Measurements from ENCODE around the gene NUP205. TPM values are rescaled to one million over a fixed set of nuclear protein-coding genes. Genes with fewer than 3 reads are reported as not detected.
"Not testable (repeated sequence)": the region's sequence is repeated elsewhere in the genome, so short reads cannot be mapped to it uniquely, and the experiment has no call there.

The NUP205 gene
- total RNA-seq, 4 donors from 2014 or later = 19.4 to 51.2 (median 23.3) TPM

DNA sequence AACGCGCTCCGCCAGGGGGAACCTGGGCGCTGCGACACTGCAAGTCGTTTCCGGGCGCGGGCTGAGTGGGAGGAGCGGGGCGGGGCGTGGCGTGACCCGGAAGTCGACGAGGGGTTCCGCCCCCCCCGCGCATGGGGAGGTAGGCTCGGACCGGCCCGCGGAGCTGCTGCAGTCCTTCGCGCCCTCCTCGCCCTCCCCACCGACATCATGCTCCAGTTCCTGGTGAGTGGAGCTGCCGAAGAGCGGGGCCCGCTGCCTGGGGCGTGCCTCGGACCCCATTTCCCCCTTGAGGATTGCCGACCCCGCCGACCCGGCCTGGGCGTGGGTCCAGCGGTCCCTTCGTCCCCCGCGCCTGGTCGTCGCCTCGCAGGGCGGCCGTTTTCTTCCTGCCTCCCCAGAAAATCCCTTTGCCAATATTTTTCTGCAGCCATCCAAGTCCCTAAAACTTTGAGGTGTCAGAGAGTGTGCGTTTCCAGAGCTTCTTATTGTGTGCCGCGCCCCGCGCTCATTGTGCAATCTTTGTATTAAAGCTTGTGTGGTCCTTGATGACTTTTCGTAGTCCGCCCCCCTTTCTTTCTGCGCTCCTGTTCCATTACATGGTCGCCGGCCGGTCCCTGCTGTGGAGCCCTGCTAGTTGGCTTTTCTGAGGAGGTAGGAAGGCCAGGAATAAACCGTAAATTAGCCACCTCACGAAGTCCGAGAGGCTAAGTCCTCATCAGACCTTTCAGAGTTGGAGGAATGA is 104.8 kb downstream of the NUP205 start, which contains the start of gene STMP1:
TSS of gene STMP1 (plus strand) at position 142 of the 742 bp plus-strand sequence.
- no peaks in the 10 kb centered on the region for H3K9me3 ChIP-seq
- TF ChIP-seq, protein P1, sequence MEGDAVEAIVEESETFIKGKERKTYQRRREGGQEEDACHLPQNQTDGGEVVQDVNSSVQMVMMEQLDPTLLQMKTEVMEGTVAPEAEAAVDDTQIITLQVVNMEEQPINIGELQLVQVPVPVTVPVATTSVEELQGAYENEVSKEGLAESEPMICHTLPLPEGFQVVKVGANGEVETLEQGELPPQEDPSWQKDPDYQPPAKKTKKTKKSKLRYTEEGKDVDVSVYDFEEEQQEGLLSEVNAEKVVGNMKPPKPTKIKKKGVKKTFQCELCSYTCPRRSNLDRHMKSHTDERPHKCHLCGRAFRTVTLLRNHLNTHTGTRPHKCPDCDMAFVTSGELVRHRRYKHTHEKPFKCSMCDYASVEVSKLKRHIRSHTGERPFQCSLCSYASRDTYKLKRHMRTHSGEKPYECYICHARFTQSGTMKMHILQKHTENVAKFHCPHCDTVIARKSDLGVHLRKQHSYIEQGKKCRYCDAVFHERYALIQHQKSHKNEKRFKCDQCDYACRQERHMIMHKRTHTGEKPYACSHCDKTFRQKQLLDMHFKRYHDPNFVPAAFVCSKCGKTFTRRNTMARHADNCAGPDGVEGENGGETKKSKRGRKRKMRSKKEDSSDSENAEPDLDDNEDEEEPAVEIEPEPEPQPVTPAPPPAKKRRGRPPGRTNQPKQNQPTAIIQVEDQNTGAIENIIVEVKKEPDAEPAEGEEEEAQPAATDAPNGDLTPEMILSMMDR (IDR thresholded peaks at IDR 0.05) = peak; percentile 80 to 91 (median 85)
- peak; percentile 81 to 87 for TF ChIP-seq POLR2A (IDR thresholded peaks at IDR 0.05)
- peaks cover 0 to 13% (median 7%) of the 10 kb centered on the region in 4 donors for H3K4me1 ChIP-seq
- H3K27me3 ChIP-seq = no peaks in the 10 kb centered on the region
- peak within 1 kb of the TSS; percentile 75 to 93 (median 87) for H3K27ac ChIP-seq
- peak within 1 kb of the TSS; percentile 68 to 99 (median 94) for H3K4me3 ChIP-seq
- DNase-seq = peak; percentile 97 to 99 (median 98)
- H3K36me3 ChIP-seq = no peaks in the 10 kb centered on the region

DNA sequence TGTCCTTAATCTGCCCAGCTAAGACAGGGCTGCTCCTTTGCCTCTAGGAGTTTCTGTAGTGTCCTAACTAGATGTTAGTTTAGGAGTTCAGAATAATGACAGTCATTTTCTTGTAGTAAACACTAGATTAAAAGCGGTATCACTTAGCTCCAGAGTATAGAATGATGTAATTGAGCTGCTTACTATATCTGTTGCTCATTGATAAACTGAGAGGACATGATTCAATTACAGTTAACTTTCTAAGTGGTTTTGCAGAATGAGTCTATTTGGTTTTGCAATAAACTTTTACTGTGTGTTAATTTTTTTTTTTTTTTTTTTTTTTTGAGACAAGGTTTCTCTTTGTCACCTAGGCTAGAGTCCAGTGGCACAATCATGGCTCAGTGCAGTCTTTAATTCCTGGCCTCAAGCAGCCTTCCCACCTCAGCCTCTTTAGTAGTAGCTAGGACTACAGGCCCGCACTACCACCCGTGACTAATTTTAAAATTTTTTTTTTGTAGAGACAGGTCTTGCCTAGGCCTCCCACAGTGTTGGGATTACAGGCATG is 106.4 kb downstream of the NUP205 start:
- DNase-seq = no peak
- H3K9me3 ChIP-seq = no peaks in the 10 kb centered on the region
- no peak overlapping the region for H3K4me3 ChIP-seq
- H3K36me3 ChIP-seq = no peaks in the 10 kb centered on the region
- H3K27me3 ChIP-seq = no peaks in the 10 kb centered on the region
- no peak for TF ChIP-seq POLR2A (IDR thresholded peaks at IDR 0.05)
- TF ChIP-seq, protein P1 (IDR thresholded peaks at IDR 0.05) = no peak
- peak overlapping the region in 1 of 4 donors; percentile 93 for H3K27ac ChIP-seq
- peaks cover 0 to 13% (median 7%) of the 10 kb centered on the region in 4 donors for H3K4me1 ChIP-seq

DNA sequence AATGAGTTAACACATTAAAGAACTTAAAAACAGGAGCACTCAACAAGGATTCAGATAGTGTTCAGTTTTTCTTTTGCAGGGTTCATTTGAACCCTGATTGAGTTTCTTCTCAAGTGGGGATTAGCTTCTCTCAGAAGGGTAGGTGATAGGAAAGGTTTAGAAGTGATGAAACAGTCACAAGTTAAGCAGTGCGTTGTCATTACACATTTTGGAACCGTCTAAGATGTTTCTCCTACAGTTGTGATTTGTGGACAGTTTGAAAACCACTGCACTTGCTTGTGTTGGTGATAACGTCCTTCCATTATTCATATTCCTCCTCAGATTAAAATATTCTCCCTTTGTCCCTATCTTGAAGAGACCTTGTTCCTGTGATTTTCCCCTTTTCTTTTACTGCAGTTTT is 107.3 kb downstream of the NUP205 start:
- no peak overlapping the region for H3K27ac ChIP-seq
- no peak for TF ChIP-seq POLR2A (IDR thresholded peaks at IDR 0.05)
- TF ChIP-seq, protein P1 (IDR thresholded peaks at IDR 0.05) = no peak
- H3K36me3 ChIP-seq = no peaks in the 10 kb centered on the region
- H3K27me3 ChIP-seq = no peaks in the 10 kb centered on the region
- no peak for DNase-seq
- H3K9me3 ChIP-seq = no peaks in the 10 kb centered on the region
- peaks cover 0 to 13% (median 7%) of the 10 kb centered on the region in 4 donors for H3K4me1 ChIP-seq
- no peak overlapping the region for H3K4me3 ChIP-seq

DNA sequence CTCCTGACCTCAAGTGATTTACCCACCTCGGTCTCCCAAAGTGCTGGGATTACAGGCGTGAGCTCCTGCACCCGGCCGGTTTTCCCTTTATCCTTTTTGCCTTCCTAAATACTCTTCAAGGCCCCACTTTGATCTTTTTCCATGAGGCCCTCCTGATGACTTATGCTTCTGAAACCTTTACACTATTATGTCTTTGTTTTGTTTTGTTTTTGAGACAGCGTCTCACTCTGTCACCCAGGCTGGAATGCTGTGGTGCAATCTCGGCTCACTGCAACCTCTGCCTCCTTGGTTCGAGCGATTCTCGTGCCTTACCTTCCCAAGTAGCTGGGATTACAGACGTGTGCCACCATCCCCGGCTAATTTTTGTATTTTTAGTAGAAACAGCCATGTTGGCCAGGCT is 108.4 kb downstream of the NUP205 start:
- H3K27me3 ChIP-seq = no peaks in the 10 kb centered on the region
- TF ChIP-seq POLR2A (IDR thresholded peaks at IDR 0.05) = no peak
- TF ChIP-seq, protein P1 (IDR thresholded peaks at IDR 0.05) = no peak
- H3K4me1 ChIP-seq = peaks cover 0 to 13% (median 7%) of the 10 kb centered on the region in 4 donors
- no peak overlapping the region for H3K4me3 ChIP-seq
- no peaks in the 10 kb centered on the region for H3K9me3 ChIP-seq
- DNase-seq = no peak
- H3K36me3 ChIP-seq = no peaks in the 10 kb centered on the region
- no peak overlapping the region for H3K27ac ChIP-seq

DNA sequence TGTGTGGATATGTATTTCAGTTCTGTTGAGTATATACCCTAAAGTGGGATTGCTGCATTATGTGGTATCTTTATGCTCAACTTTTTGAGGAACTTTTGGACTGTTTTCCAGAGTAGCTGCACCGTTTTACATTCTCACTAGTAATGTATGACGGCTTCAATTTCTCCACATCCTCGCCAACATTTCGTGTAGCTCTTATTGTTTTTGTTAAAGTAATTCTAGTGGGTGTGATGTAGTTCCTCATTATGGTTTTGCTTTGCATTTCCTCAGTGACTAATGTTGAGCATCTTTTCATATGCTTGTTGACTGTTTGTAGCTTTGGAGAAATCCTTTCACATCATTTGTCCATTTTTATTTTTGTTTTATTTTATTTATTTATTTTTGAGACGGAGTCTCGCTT is 109.1 kb downstream of the NUP205 start:
- H3K36me3 ChIP-seq = no peaks in the 10 kb centered on the region
- no peaks in the 10 kb centered on the region for H3K27me3 ChIP-seq
- H3K4me3 ChIP-seq = no peak overlapping the region
- H3K4me1 ChIP-seq = peaks cover 0 to 10% (median 6%) of the 10 kb centered on the region in 4 donors
- no peak for DNase-seq
- no peaks in the 10 kb centered on the region for H3K9me3 ChIP-seq
- TF ChIP-seq, protein P1 (IDR thresholded peaks at IDR 0.05) = no peak
- no peak for TF ChIP-seq POLR2A (IDR thresholded peaks at IDR 0.05)
- H3K27ac ChIP-seq = no peak overlapping the region

DNA sequence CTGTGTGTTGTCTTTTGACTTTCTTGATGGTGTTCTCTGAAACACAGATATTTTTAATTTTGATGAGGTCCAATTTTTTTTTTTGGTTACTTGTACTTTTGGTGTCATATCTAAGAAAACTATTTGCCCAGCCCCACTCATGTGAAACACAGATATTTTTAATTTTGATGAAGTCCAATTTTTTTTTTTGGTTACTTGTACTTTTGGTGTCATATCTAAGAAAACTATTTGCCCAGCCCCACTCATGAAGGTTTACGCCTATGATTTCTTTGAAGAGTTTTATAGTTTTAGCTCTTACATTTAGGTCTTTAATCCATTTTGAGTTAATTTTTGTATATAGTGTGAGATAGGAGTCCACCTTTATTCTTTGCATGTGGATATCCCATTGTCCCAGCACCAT is 109.9 kb downstream of the NUP205 start:
- not testable (repeated sequence) for H3K4me3 ChIP-seq, H3K4me1 ChIP-seq, DNase-seq, H3K9me3 ChIP-seq, H3K27me3 ChIP-seq, H3K27ac ChIP-seq, H3K36me3 ChIP-seq

DNA sequence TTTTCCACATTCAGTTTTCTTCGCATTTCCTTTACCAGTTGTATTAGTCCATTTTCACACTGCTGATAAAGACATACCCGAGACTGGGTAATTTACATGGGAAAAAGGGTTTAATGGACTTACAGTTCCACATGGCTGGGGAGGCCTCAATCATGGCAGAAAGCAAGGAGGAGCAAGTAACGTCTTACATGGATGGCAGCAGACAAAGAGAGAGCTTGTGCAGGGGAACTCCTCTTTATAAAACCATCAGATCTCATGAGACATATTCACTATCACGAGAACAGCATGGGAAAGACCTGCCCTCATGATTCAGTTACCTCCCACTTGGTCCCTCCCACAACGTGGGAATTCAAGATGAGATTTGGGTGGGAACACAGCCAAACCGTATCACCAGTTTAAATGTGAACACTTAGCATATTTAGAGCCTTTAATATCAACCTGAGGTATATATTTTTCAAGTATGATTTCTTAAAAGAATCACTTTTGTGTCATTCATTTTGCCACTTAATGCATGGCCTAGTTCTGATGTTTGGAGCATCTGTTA is 111.2 kb downstream of the NUP205 start:
- not testable (repeated sequence) for H3K4me1 ChIP-seq, H3K27ac ChIP-seq, DNase-seq

More for the DNA sequence above, 111.2 kb downstream of the NUP205 start:
- H3K9me3 ChIP-seq, H3K27me3 ChIP-seq, H3K4me3 ChIP-seq, H3K36me3 ChIP-seq: not testable (repeated sequence)

Data from Peyer's patch (tissue), 4 donors.